ENCODE data around the gene USP47. TPM values are rescaled to one million over a fixed set of nuclear protein-coding genes. Genes with fewer than 3 reads are reported as not detected.

USP47 gene, protein sequence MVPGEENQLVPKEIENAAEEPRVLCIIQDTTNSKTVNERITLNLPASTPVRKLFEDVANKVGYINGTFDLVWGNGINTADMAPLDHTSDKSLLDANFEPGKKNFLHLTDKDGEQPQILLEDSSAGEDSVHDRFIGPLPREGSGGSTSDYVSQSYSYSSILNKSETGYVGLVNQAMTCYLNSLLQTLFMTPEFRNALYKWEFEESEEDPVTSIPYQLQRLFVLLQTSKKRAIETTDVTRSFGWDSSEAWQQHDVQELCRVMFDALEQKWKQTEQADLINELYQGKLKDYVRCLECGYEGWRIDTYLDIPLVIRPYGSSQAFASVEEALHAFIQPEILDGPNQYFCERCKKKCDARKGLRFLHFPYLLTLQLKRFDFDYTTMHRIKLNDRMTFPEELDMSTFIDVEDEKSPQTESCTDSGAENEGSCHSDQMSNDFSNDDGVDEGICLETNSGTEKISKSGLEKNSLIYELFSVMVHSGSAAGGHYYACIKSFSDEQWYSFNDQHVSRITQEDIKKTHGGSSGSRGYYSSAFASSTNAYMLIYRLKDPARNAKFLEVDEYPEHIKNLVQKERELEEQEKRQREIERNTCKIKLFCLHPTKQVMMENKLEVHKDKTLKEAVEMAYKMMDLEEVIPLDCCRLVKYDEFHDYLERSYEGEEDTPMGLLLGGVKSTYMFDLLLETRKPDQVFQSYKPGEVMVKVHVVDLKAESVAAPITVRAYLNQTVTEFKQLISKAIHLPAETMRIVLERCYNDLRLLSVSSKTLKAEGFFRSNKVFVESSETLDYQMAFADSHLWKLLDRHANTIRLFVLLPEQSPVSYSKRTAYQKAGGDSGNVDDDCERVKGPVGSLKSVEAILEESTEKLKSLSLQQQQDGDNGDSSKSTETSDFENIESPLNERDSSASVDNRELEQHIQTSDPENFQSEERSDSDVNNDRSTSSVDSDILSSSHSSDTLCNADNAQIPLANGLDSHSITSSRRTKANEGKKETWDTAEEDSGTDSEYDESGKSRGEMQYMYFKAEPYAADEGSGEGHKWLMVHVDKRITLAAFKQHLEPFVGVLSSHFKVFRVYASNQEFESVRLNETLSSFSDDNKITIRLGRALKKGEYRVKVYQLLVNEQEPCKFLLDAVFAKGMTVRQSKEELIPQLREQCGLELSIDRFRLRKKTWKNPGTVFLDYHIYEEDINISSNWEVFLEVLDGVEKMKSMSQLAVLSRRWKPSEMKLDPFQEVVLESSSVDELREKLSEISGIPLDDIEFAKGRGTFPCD (N-terminal part only)
- 34.5 TPM for polyA plus RNA-seq

DNA sequence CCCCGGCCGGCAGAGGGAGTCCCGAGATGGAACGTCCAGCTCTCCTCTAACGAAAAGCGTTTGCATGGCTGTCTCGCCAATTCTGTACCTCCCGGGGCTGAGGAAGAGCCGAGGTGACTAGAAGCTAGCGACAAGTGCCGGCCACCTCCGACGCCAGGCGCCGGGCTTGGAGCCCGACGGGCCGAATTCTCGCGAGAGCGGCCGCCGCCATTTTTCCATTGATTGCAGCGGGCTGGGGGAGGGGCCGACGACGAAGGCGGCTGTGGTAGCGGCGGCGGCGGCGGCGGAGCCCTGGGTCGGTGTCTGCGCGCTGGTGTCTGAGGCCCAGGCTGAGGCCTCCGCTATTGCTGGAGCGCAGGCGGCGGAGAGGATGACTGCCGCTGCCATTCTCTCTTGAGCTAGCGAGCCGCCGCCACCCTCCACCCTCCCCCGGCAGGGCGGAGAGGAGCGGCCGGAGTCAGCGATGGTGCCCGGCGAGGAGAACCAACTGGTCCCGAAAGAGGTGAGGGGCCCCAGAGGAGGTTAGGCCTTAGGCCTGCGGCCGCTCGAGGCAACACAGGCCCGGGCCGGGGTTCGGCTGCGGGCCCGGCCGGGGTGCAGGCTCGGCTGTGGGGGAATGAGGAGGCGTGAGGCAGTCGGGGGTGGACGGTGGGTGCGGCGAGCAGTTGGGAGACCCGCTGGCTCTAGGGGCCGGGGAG is at the start of gene USP47:
Gene USP47, plus strand, starts transcription at position 250 of the 698 bp plus-strand sequence. Its CDS starts 214 bp downstream, at position 464.
- peaks cover 4 to 25% (median 11%) of the 10 kb centered on the region in 3 donors for H3K4me1 Mint-ChIP-seq
- H3K36me3 Mint-ChIP-seq, result no peaks in the 10 kb centered on the region
- H3K27ac Mint-ChIP-seq, result no peak within 1 kb of the TSS
- H3K9me3 Mint-ChIP-seq, result no peaks in the 10 kb centered on the region
- no peak within 1 kb of the TSS for H3K4me3 Mint-ChIP-seq
- H3K27me3 Mint-ChIP-seq, result peaks cover 2% of the 10 kb centered on the region

DNA sequence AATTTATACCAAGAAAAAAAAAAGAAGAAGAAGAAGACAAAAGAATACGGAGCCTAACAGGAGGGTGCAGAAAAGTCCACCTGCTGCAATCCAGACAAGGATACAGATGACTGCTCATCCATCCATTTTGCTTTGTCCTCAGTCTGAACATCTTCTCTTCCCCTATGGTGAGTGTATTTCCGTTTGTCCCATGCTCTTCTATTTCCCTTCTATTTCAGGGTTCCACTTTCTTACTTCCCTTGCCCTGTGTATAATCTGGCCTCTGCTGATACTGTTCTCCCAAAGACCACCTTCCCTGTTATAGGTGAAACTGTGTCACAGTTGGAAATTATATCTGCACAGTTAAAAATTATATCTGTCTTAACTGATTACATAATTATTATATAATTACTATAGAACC is 48.7 kb upstream of the USP47 start:
- Mint-ChIP-seq H3K9me3 (no peaks in the 10 kb centered on the region), H3K27ac (no peak overlapping the region), H3K4me1 (no peaks in the 10 kb centered on the region), H3K4me3 (no peak overlapping the region), H3K27me3 (peaks cover 6% of the 10 kb centered on the region), H3K36me3 (peaks cover under 1% of the 10 kb centered on the region)

DNA sequence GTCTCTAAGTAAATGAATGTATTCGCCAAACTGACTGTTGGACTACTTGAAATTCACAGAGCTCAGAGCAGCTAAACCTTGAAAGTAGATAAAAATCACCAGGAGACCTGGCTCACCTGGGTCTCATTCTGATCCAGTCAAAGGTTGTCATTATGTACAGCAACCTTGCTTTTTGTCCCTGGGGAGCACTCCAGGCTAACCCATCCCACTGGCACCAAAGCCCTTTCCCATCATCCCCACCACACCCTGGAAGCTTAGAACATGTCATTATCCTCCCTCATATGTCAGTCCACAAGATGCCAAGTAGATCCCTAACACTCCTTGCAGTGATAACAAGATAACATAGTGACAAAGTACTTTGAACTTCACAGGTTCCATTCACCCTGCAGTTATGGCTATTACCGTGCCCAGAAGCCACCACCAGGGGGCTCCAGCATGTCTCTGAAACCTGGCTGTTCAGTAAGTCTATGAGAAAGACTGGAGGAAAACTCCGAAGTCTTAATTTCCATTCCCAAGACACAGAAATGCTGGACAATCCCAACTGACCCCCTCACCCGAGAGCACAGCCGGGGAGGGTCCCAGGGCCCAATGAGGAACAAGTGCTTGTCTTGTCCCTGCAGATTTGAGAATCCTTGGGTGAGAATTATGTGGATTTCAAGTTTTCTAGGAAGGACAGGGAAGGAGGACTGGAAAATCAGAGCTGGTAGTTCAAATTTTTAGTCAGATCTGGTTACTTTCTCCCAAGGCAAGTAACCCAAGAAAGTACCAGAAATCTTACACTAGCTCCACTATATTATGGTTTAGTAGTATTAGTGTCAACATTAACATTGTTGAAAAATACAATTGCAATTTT is 43.0 kb upstream of the USP47 start:
- Mint-ChIP-seq H3K4me1 (no peaks in the 10 kb centered on the region), H3K9me3 (no peaks in the 10 kb centered on the region), H3K27ac (no peak overlapping the region), H3K27me3 (peaks cover 8% of the 10 kb centered on the region), H3K4me3 (no peak overlapping the region), H3K36me3 (peaks cover 2% of the 10 kb centered on the region)

DNA sequence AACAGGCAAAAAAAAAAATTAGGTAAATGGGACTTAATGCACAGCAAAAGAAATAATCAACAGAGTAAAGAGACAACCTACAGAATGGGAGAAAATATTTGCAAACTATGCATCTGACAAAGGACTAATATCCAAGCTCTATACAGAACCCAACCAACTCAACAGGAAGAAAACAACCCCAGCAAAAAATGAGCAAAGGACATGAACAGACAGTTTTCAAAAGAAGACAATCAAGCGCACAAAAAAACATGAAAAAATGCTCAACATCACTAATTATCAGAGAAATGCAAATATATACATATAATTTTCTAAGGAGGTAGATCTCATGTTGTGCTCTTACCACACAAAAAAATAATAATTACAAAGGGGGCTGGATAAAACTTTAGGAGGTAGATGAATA is 36.5 kb upstream of the USP47 start:
- H3K4me3 Mint-ChIP-seq, result no peak overlapping the region
- H3K9me3 Mint-ChIP-seq, result peaks cover 0 to 5% (median 0%) of the 10 kb centered on the region in 3 donors
- H3K4me1 Mint-ChIP-seq, result no peaks in the 10 kb centered on the region
- H3K36me3 Mint-ChIP-seq, result peaks cover 2% of the 10 kb centered on the region
- peaks cover 12% of the 10 kb centered on the region for H3K27me3 Mint-ChIP-seq
- no peak overlapping the region for H3K27ac Mint-ChIP-seq

DNA sequence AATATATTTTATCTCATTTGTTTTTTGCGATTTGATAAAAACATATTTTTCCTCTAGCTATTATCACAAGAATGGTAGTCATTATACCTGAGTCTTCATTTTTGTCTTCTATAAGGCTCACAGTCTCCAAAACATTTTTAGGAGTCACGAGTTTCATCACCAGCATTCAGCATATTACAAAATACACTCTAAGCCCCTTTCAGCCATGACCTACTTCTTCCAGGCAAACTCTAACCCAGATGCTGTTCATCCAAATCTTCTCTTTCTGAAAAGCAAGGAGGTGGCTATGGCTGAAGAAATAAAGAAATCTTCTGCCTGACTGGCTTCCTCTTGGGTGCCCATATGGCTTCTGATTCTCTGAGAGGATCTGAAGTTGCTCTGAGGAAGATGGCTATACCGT is 35.7 kb upstream of the USP47 start:
- peaks cover 0 to 5% (median 0%) of the 10 kb centered on the region in 3 donors for H3K9me3 Mint-ChIP-seq

DNA sequence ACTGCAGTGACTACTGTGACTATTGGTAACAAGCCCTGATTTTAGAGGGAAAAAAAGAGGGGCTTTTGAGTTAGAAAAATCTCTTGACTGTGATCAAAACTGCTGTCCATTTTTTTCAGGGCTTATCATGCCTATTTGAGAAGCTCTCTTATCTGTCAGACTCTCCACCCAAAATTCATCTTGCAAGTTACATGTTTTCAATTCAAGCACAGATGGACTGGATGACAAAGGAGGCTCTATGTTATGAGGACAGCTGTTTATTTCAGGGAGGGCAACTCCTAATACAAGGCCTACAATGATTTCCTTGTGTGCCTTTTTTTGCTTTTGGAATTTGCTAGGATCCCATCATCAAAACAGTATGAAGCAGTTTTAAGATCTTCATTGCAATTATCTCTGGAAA is 35.2 kb upstream of the USP47 start:
- no peaks in the 10 kb centered on the region for H3K4me1 Mint-ChIP-seq
- H3K27me3 Mint-ChIP-seq, result peaks cover 12% of the 10 kb centered on the region
- H3K4me3 Mint-ChIP-seq, result no peak overlapping the region
- H3K27ac Mint-ChIP-seq, result no peak overlapping the region
- H3K9me3 Mint-ChIP-seq, result peaks cover 0 to 5% (median 0%) of the 10 kb centered on the region in 3 donors
- H3K36me3 Mint-ChIP-seq, result peaks cover 2% of the 10 kb centered on the region

More for the DNA sequence above, 35.7 kb upstream of the USP47 start:
- Mint-ChIP-seq H3K27ac (no peak overlapping the region), H3K4me3 (no peak overlapping the region), H3K36me3 (peaks cover 2% of the 10 kb centered on the region), H3K27me3 (peaks cover 12% of the 10 kb centered on the region), H3K4me1 (no peaks in the 10 kb centered on the region)

DNA sequence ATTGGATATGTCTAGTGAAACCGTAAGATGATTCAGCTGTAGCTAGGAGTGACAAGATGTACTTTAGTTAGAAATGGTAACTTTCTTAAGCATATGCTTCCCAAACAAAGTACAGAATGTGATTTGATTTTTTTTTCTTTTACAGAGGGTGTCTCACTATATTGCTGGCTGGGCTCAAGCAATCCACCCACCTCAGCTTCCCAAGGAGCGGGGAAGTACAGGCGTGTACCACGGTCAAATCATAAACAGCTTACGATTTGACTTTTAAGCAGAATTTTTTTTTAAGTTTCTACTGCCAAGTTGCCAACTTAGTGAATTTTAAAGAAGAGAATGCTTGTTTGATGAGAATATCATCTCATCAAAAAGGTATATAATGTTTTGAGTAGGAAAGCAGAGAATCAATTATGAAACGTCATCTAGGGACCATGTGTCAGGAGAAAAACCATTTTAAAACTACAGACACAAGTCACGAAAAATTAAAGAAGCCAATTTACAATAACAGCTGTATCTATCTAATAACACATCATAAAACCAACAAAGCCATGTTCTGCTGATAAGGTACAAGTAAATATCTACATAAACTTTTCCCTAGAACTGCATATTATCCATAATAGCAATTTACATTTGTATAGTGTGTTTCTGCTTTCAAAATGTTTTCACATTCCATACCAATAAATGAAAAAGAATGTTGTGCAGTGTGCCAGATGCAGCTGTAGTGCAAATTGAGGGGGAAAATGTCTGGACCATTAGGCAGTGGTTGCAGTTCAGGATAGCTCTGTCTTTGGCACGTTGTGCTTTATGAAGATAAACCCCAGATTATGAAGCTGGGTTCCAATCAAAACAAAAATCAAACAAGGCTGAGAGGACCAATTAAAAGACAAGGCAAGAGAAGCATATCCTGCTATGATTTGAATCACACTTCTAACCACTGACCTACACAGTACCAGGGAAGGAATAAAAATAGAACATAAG is 33.7 kb upstream of the USP47 start:
- H3K27ac Mint-ChIP-seq, result no peak overlapping the region
- H3K27me3 Mint-ChIP-seq, result peaks cover 11% of the 10 kb centered on the region
- H3K36me3 Mint-ChIP-seq, result peaks cover 2% of the 10 kb centered on the region
- H3K4me1 Mint-ChIP-seq, result no peaks in the 10 kb centered on the region
- H3K9me3 Mint-ChIP-seq, result peaks cover 0 to 5% (median 0%) of the 10 kb centered on the region in 3 donors
- no peak overlapping the region for H3K4me3 Mint-ChIP-seq

DNA sequence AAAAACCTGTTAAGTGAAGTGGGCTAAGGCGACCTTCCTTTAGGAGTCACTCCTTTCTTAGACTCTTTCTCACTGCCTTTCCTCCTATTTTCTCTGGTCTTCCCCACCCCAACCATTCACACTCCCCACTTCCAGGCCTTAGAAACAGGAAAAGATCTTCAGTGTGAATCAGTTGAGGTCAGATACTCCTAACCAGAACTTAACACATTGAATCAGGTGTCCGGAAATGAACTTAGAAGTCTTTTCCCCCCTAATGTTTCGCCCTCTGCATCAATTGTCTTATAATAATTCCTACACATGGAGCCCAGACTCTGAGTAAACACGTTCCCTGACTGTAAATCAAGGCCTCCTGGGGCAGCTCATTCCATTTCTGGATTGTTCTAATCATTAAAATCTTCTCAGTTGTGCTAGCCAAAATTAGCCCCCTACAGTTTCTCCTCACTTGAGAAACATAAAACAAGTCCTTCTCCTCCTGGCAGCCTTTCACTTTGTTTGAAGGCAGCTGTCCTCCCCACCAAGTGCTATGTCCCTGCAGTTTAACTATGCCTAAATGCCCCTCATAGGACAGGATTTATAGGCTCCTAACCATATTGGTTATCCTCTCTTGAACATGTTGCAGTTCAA is 32.7 kb upstream of the USP47 start:
- Mint-ChIP-seq H3K4me1 (no peaks in the 10 kb centered on the region), H3K27ac (peak overlapping the region in 1 of 3 donors; percentile 44), H3K4me3 (no peak overlapping the region), H3K27me3 (peaks cover 11% of the 10 kb centered on the region), H3K36me3 (peaks cover 2% of the 10 kb centered on the region), H3K9me3 (peaks cover 0 to 5% (median 0%) of the 10 kb centered on the region in 3 donors)

DNA sequence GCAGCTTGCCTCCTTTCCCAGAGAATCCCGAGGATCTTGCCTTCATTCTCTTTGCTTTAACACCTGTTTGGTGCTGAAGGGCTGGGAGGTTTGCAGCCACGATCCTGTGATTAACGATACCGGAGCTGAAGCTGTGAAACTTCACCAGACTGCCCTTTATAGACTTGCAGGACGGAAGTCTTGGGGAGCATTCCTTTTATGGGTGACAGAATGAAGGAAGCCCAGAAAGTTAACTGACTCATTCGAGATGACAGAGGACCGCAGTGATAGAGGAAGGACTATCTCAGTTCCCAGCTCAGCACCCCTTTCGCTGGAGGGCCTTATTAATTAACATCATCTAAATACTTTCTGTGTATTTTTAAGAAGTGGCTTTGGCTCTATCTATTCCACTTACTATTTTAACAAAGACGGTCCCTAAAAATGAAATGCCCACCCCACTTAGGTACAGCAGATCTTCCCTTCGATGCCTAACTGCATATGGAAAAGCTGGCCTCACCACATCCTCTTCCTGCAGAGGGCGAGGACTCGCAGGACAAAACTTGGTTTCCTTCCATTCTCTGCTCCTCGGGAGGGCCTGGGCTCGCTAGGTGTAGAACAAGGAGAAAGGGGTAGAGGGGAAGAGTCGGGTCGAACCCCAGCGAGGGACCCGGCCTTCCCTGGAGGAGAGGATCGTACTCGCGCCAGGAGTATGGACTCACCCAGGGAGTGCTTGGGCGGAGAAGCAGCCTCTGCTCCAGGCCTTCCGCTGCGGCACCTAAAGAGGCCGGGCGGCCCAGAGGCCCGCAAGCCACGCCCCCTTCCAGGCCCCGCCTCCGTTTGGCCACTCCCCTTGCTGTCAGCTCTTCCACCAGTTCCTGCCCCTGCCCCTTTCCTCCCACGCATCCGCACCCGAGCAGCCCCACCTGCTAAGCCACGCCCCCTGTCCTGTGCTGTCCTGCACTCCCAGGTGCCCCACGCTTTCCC is 30.7 kb upstream of the USP47 start:
- Mint-ChIP-seq H3K4me1 (peaks cover 0 to 1% (median 0%) of the 10 kb centered on the region in 3 donors), H3K27me3 (peaks cover 8% of the 10 kb centered on the region), H3K36me3 (no peaks in the 10 kb centered on the region), H3K9me3 (peaks cover 0 to 2% (median under 1%) of the 10 kb centered on the region in 3 donors), H3K4me3 (no peak overlapping the region), H3K27ac (no peak overlapping the region)

DNA sequence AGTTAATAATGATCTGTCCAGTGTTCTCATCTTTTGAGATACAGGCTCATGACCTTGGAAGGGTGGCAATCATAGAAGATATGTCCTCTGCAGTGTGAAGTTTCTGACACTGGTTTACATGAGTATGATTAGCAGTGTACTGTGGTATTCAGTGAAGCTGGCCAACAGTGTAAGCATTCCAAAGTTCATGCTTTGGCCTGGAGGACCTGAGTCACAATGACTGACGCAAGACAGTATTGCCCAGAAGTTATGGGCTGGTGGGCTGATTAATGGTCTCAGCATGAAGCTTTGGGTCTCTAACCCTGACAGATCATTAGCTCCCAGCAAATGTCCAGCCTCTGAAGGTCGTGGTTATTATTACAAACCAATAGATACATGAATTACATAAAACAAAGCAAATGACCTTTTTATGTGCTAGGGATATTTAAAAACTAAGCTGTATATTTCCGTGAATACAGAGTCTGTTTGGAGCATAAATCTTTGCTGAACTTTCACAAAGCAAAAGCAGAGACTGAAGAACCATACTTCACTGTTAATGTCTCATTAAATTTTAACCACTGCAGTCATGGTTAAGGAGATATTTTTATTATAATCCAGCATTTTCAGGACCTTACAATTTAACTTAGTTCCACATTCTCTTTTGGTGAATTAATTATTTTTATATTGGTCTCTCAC is 28.3 kb upstream of the USP47 start:
- H3K4me1 Mint-ChIP-seq, result peaks cover 0 to 1% (median 0%) of the 10 kb centered on the region in 3 donors
- H3K4me3 Mint-ChIP-seq, result no peak overlapping the region
- peaks cover 4% of the 10 kb centered on the region for H3K27me3 Mint-ChIP-seq
- H3K9me3 Mint-ChIP-seq, result peaks cover 0 to 5% (median 2%) of the 10 kb centered on the region in 3 donors
- no peaks in the 10 kb centered on the region for H3K36me3 Mint-ChIP-seq
- no peak overlapping the region for H3K27ac Mint-ChIP-seq
